GM10847 (cell line): ENCODE results near the gene CPEB4.

ENCODE experiments used
- POLR2A ChIP-seq: IDR thresholded peaks from 2 replicates; pipeline ENCODE4 v1.6.1; 2011; ENCODE audit not compliant: insufficient read length; ENCODE audit errors: extremely low read depth

CPEB4 gene

GRCh38 chr5:173910215-173910614, 22.1 kb downstream of the CPEB4 start:
- TF ChIP-seq POLR2A: no peak

- no peak for TF ChIP-seq POLR2A
Measured at GRCh38 chr5:173911623-173912022, 23.5 kb downstream of the CPEB4 start.

- TF ChIP-seq POLR2A: no peak
Measured at GRCh38 chr5:173913686-173914321, 25.7 kb downstream of the CPEB4 start.

- TF ChIP-seq POLR2A: no peak
Measured at GRCh38 chr5:173915310-173916014, 27.3 kb downstream of the CPEB4 start.

GRCh38 chr5:173916233-173916632, 28.1 kb downstream of the CPEB4 start:
- TF ChIP-seq POLR2A: no peak

GRCh38 chr5:173917788-173918786, 29.9 kb downstream of the CPEB4 start:
- TF ChIP-seq POLR2A: peak; percentile 36

- no peak for TF ChIP-seq POLR2A
Measured at GRCh38 chr5:173919443-173919842, 31.3 kb downstream of the CPEB4 start.

- no peak for TF ChIP-seq POLR2A
Measured at GRCh38 chr5:173920024-173920753, 32.0 kb downstream of the CPEB4 start.

- no peak for TF ChIP-seq POLR2A
Measured at GRCh38 chr5:173920866-173921555, 32.9 kb downstream of the CPEB4 start.

- no peak for TF ChIP-seq POLR2A
Measured at GRCh38 chr5:173922527-173922926, 34.4 kb downstream of the CPEB4 start.

GRCh38 chr5:173923218-173924095, 35.3 kb downstream of the CPEB4 start:
- no peak for TF ChIP-seq POLR2A

GRCh38 chr5:173924899-173925298, 36.8 kb downstream of the CPEB4 start:
- no peak for TF ChIP-seq POLR2A

- TF ChIP-seq POLR2A: no peak
Measured at GRCh38 chr5:173925449-173926071, 37.4 kb downstream of the CPEB4 start.
